Measurements from ENCODE around the gene MAD1L1.

DNA sequence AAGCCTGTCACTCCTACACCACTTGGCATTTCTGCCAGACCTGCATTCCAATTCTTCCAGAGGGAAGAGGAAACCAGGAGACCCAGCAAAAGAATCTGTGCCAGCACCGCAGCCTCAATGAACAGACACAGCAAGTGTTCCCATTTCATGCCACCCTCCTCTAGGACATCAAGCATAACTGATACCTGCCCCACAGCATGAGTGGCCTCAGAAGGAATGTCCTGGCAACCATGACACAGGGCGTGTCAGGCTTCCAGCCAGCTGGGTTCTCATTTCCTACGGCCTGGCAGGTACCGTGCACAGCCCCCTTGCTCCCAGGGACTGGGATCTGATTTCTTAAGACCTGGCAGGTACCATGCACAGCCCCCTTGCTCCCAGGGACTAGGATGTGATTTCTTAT lies 7.8 kb downstream of the MAD1L1 start:
- TF ChIP-seq, protein P1, sequence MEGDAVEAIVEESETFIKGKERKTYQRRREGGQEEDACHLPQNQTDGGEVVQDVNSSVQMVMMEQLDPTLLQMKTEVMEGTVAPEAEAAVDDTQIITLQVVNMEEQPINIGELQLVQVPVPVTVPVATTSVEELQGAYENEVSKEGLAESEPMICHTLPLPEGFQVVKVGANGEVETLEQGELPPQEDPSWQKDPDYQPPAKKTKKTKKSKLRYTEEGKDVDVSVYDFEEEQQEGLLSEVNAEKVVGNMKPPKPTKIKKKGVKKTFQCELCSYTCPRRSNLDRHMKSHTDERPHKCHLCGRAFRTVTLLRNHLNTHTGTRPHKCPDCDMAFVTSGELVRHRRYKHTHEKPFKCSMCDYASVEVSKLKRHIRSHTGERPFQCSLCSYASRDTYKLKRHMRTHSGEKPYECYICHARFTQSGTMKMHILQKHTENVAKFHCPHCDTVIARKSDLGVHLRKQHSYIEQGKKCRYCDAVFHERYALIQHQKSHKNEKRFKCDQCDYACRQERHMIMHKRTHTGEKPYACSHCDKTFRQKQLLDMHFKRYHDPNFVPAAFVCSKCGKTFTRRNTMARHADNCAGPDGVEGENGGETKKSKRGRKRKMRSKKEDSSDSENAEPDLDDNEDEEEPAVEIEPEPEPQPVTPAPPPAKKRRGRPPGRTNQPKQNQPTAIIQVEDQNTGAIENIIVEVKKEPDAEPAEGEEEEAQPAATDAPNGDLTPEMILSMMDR (IDR thresholded peaks at IDR 0.05), result no peak
- TF ChIP-seq POLR2A (IDR thresholded peaks at IDR 0.05), result no peak
